GM12873 (cell line): ENCODE results near the gene PCGF1.

Source experiments
- CTCF ChIP-seq: IDR thresholded peaks from 2 replicates; pipeline ENCODE4 v1.5.1; 2012; ENCODE audit warnings: low read depth, mild to moderate bottlenecking, moderate library complexity, low read length, control low read depth; ENCODE audit not compliant: insufficient read depth; ENCODE audit errors: missing control alignments

The PCGF1 gene

GRCh38 chr2:74552914-74553811 lies 45.7 kb upstream of the PCGF1 start:
- peak; percentile 7 for TF ChIP-seq CTCF

- TF ChIP-seq CTCF = no peak
Observed at GRCh38 chr2:74551942-74552913, 44.7 kb upstream of the PCGF1 start.

GRCh38 chr2:74551530-74551929 lies 44.0 kb upstream of the PCGF1 start:
- TF ChIP-seq CTCF = no peak

GRCh38 chr2:74550231-74550630 lies 42.7 kb upstream of the PCGF1 start:
- no peak for TF ChIP-seq CTCF

- no peak for TF ChIP-seq CTCF
Observed at GRCh38 chr2:74548900-74549826, 41.7 kb upstream of the PCGF1 start.

GRCh38 chr2:74548285-74548899 lies 40.9 kb upstream of the PCGF1 start:
- no peak for TF ChIP-seq CTCF
